Skin of body (tissue), 2 donors: ENCODE measurements around the gene NPHS2. TPM values are rescaled to one million over a fixed set of nuclear protein-coding genes. Genes with fewer than 3 reads are reported as not detected.
A peak's percentile ranks its signal among the peaks of the same experiment; 100 is the strongest.

Source experiments
- DNase-seq: peaks from one replicate; lab custom pipeline; 2025; lab: John Stamatoyannopoulos, UW
- total RNA-seq: library from RNA; depleted of rRNA; stranded (reverse); fragments of >200 nt; gene quantifications from one replicate; pipeline ENCODE4 v1.2.3, GENCODE V29; 2014

Gene NPHS2
- total RNA-seq, result not detected

DNA sequence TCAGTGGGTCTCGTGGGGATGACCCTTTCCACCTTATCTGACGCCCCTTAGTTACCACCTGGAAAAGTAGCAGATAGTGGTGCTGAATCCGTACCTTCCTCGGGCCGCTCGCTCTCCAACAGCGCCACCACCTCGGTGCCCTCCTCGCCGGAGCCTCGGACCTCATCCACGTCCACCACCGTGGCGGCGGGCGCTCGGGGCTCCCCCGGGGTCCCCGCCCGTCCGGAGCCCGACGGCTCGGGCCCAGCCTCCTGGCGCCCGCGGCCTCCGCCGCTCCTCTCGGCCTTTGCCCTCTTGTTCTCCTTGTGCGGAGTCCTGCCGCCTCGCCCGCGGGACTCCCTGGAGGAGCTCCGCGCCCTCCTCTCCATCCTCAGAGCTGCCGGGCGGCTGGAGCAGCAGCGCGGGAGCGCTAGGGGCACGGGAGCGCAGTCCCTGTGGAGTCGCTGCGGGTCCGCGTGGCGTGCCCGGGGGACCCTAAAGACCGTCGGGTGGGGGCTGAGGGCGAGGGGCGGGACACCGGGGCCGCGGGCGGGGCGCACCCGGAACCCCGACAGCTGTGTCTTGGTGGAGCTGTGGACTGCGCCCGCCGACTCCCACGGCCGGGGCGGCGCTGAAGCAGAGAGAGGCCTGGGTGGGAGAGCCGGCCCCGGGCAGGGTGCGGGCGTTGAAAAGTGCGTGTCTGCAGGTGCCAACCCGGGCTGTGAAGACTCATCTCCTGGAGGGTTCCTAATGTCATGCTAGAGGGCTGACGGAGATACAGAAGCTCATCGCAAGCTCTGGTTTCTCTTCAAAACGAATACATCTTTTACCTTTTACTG lies at the start of gene NPHS2:
NPHS2 (minus strand) TSS at position 452 of the 818 bp plus-strand sequence; CDS start at position 368, 84 bp downstream.
- no peak for DNase-seq

DNA sequence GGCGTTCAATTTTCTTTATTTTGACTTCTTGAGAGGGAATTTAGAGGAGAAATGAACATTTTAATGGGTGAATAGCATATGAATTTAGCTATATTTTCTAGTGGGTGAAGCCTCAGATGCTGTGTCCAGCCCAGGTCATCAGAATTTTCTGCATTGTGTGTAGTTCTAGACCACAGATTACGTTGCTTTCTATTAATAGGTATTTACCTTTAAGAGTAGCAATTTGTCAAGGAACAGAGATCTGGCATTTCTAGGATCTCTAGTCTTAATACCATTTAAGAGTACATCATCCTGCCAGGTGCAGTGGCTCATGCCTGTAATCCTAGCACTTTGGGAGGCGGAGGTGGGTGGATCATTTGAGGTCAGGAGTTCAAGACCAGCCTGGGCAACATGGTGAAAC lies 36.6 kb upstream of the NPHS2 start:
- DNase-seq, result no peak

DNA sequence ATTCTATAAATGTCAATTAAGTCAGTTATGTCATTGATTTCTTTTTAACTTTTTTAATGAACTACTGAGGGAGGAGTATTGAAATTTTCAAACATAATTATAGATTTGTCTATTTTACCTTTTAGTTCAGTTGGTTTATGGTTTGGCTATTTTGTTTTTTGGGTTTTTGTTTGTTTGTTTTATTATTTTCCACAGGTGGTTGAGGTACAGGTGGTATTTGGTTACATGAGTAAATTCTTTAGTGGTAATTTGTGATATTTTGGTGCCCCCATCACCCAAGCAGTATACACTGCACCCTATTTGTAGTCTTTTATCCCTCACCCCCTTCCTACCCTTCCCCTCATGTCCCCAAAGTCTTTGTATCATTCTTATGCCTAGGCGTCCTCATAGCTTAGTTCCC lies 25.3 kb upstream of the NPHS2 start:
- no peak for DNase-seq

DNA sequence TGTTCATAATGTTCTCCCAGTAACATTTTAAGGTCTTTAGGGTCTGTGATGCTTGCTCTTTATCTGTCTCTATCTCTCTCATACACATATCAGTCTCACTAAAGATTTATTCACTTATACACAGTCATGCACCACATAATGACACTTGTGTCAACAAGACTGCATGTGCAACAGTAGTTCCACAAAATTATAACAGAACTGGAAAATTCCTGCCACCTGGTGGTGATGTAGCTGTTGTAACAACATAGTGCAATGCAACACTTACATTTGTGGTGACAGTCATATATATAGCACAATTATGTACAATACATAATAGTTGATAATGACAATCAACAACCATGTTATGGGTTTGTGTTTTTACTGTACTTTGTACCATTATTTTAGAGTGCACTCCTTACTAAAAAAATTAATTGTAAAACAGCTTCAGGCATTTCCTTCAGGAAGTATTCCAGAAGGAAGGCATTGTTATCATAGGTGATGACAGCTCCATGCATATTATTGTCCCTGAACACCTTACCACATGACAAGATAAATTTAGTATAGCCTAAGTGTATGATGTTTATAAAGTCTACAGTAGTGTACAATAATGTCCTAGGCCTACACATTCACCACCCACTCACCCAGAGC lies 24.0 kb upstream of the NPHS2 start:
- no peak for DNase-seq

DNA sequence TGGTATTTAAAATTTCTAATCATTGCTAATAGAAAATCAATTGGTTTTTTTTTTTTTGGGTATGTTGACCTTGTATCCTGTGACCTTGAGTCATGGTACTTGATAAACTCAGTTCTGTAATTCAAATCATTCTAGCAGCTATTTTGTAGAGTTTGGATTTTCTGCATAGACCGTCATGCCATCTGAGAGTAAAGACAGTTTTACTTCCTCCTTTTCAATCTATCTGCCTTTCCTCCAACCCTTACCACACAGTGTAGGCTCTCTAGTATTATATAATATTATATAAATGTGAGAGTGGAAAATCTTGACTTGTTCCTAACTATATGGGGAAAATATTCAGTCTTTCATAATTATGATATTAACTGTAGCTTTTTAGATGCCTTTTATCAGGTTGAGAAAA lies 22.9 kb upstream of the NPHS2 start:
- no peak for DNase-seq

DNA sequence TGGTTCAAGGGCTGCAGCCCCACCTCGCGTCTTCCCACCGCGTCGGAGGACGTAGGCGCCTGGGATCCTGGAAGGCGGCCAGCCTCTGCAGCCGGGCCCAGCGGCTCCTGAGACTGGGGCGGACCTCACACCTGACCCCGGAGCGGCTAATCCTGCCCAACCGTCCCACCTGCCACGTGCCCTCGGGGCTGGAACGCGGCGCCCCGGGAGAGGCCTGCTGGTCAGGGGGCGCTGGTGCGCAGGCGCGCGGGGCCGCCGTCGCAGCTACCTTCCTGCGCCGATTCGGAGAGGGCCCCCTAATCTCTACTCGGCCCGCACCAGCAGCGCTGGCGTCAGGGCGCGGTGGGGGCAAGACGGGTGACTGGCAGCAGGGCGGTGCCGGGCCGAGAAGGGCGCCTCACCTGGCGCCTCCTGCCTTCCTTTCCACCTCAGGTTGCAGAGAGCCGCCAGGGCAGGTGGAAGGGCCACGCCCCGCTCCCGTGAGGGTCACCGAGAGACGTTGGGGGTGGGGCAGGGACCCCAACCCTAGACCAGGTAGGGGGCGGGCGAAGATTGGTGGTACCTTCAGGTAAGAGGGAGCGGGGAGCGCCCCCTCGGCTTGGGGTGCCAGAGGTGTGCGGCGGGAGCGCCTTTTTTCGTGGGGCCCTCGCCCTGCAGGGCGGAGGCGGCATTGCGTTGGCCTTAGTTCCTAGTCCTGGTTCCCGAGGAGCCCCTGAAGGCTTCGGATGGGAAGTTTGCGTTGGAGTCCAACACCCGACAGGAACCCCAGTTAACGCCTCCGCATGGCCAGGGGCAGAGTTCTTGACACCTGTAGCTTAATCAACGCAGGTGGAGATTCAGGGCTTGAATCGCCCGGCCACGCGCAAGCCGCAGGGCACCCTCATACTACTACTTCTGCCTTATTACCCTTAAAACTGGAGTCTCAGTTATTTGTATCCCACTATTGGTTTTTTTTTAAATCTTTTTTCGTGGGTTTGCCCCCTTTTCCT lies 16.1 kb upstream of the NPHS2 start, which contains the start of gene TDRD5:
TDRD5 (plus strand) TSS at position 241 of the 989 bp plus-strand sequence. CDS start 784 bp downstream, outside the sequence.
- DNase-seq, result no peak

DNA sequence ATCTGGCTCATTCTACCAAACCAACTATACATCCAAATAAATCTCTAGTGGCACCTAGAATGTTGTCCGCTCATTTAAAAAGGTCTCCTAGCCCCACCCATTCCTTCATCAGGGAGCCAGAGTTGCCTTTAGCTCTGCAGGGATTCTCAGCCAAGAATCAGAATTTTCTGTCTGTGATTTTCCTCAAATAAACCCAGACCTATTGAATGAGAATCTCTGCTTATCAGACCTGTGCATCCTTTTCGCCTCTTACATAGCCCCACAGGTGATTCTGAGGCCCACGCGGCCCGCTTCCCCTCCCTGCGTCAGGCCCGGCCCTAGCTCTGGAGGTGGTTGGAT lies 15.5 kb upstream of the NPHS2 start:
- no peak for DNase-seq

DNA sequence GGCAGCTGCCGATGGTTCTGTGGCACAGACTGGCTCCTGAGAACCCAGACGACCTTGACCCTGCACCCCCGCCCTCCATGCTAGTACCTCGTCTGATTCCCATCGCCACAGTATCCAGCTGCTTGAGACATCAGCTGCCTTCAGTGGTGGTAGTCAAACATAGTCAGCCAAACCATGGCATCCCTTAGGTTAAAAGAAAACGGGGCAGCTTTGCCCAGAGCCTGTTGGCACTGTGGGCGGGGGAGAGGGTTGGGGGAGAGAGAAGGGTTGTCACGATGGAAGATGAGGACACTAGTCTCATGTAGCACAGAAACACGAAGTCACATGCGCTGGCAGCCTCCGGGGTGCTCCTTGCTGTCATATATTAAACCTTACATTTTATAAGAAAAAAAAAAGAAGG lies 14.9 kb upstream of the NPHS2 start:
- DNase-seq, result no peak

DNA sequence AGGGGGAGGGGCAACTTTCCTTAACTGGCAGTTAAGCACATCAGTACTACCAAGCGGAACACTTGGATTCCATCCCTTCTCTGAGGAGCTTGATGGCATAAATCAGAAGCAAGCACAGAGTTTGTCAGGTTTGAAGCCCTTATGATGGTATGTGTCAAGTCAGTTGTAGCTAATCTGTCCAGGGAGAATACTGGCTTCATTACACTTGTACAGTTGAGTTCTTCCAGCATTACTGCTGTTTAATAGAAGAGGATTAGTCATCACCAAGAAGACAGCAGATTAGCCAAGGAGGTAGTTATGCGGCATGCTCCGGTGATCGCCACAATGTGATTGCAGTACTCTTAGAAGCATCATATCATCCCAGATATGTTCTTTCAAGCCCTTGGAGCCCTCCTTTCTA lies 13.8 kb upstream of the NPHS2 start:
- DNase-seq, result no peak

DNA sequence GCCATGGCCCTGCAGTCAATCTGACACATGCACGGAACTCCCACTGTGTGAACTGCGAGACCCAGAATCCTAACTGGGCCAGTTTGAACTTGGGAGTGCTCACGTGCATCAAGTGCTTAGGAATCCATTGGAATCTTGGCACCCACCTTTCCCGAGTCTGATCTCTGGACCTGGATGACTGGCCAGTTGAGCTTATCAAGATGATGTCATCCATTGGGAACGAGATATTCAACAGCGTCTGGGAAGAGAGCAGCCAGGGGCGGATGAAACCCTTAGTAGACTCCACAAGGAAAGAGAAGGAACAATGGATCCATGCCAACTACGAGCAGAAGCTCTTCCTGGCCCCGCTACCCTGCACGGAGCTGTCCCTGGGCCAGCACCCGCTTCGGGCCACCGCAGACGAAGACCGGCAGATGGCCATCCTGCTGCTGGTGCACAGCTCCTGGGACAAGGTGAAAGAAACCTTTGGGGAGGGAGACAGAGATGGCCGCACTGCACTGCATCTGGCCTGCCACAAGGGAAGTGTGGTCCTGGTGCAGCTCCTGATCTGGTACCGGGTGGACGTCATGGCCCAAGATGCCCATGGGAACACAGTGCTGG lies 12.8 kb upstream of the NPHS2 start:
- DNase-seq, result no peak

DNA sequence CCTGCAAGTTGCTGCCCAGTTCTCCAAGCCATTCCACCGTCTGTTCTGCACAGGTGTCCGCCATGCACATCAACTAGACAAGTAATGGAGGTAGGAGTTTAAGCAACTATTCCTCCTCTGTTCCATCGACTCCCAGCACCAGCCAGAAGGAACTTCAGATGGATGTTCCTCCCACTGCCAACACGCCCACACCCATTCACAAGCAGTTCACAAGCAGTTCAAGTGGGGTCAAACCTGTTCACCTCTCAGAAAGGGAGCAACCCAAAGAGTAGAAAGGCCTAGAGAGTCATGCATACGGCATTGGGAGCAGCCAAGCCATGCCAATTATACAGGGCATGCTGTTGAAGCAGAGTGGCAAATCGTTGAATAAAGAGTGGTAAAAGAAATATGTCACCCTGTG lies 11.6 kb upstream of the NPHS2 start:
- no peak for DNase-seq

DNA sequence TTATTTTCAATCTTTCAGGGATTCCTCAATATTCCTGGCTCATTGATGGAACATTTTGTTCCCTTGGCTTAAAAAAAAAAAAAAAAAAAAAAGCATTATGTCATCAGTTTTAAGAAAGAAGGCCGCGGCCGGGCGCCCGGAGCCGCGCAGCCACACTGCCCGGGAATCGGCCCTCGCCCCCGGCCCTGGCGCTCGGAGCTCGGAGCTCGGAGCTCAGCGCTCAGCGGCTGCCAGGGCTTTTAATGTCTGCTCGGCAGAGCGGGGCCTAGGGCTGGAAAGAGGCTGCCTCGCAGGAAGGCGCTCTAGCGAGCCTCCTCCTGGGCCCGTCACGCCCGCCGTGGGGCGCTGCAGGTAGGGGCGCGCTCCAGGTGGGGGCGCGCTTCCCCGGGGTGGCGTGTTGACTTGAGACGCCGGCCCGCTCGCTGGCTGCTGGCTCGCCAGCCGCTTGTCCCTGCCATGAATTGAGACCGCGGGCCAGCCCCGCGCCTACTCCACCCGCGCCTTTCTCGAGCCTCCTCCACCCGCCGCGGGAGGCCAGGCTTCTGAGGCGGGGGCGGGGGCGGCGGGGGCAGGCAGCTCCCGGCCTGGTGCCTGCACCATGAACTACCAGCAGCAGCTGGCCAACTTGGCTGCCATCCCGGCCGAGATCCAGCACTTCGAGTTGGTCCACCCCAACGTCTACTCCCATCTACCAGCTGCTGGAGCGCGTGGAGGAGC lies 10.5 kb upstream of the NPHS2 start:
- DNase-seq, result no peak

DNA sequence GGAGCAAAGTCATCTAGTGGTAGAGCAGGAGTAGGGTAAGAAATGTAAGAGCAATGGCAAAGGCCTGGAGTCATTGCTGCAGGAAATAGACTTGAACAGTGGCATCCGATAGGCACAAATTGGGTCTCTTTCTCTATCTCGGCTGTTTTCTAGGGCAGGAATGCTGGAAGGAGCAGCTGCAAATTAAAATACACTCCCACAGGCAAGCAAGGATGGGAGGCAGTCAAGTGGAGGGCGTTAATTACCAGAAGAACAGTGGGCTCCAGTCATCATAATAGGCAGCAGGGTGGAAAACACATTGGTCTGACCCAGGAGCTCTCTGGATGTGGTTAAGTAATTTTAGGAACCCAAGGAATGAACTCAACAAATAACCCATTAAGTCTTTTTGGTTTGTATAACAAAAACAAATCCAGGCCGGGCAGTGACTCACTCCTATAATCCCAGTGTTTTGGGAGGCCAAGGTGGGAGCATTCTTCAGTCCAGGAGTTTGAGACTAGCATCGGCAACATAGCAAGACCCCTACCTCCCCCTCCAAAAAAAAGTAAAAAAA lies 8.1 kb upstream of the NPHS2 start:
- no peak for DNase-seq

DNA sequence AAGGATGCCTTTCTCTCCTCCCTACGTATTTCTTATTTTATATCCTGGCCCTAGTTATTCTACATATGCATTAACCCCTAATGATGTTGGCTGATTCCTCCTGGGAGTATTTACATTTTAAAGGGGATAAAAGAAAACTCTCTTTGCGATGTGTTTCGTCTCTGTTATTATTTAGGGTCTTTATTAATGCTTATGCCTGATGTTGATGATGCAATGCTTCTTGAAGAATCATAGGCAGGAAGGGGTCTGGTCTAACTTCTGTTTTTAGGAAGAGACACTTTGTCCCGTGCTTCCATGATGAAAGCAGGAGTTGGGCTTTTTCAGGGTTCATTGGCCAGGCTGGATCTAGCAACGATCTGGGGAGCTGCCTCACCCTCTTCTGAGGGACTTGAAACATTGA lies 761 bp upstream of the NPHS2 start:
- DNase-seq, result no peak

DNA sequence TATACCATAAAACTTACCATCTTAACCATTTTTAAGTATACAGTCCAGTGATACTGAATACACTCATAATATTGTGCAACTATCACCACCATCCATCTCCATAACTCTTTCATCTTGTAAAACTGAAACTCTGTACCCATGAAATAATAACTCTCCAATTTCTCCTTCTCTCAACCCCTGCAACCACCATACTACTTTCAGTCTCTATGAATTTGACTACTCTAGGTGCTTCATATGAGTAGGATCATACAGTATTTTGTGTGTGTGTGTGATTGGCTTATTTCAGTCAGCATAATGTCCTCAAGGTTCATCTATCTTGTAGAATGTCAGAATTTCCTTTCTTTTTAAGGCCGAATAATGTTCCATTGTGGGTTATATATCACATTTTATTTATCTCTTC lies 17.7 kb downstream of the NPHS2 start:
- DNase-seq, result no peak

DNA sequence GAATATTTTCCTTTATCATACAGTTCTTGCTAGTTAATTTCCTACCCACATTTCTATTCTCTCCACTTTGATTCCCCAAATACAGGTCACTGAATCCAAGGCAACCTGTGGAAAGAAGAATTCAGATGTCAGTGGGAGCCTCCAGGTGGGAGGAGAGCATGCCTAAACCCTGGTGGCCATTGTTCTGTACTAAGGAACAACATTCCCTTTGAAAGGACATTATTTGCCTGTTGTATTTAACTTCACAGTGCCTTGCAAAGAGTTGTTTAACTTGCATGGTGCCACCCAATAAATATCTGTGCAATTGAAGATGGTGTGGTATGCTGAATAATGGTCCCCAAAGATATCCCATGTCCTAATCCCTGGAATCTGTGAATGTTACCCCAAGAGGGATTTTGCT lies 21.3 kb downstream of the NPHS2 start:
- DNase-seq, result no peak

DNA sequence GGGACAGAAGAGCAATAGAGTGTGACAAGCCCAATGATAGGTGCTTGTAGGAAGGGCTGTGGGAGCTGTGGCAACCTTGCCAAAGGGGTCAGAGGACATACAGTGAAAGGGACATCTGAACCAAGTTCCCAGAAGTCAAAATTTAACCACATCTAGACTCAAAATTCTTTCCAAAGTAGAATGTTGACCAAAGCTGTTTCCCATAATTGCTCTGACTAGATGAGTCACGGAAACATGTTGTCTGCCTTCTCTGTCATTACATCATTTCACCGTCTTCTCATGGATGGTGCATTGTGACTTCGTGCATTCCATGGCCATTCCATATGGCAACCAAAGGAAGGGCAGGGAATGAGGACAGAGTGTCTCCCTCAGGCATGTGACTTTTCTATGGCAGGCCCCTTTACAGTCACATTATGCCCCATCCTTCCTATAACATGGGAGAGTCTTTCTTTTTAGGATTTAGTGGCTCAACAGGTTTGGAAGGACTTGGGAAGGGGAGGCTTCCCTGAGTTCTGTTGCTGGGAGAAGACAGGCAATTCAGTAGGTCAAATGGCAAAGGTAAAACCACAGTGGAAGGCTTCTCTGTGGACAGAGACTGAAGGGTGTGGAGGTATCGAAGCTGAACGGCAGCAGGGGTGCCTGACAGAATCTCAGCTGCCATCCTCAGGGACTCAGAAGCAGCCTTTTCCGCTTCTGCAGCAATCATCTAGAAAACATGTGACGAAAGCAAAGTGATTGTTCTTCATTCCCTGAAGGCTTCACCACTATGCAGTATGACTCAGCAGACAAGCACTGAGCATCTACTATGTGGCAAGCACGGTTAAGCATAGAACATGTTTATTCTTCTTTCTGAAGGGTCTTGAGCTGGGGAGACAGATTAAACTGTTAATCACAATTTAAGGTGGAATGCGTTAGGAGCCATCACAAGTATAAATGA lies 24.7 kb downstream of the NPHS2 start:
- peak; percentile 27 for DNase-seq

DNA sequence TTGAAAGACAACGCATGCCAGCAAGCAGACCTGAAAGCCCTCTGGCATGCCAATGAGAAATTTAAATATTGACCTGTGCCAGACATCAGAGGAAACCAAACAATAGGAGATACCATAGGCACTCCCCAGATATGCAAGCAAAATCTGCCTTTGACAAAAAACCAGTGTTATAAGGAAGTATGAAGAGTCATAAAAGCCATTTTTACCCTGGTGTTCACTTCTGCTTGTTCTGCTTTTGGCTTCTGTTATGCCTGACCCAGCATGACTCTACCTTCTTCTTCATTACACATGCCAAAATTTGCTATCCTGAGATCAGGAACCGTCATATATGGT lies 26.4 kb downstream of the NPHS2 start:
- no peak for DNase-seq

DNA sequence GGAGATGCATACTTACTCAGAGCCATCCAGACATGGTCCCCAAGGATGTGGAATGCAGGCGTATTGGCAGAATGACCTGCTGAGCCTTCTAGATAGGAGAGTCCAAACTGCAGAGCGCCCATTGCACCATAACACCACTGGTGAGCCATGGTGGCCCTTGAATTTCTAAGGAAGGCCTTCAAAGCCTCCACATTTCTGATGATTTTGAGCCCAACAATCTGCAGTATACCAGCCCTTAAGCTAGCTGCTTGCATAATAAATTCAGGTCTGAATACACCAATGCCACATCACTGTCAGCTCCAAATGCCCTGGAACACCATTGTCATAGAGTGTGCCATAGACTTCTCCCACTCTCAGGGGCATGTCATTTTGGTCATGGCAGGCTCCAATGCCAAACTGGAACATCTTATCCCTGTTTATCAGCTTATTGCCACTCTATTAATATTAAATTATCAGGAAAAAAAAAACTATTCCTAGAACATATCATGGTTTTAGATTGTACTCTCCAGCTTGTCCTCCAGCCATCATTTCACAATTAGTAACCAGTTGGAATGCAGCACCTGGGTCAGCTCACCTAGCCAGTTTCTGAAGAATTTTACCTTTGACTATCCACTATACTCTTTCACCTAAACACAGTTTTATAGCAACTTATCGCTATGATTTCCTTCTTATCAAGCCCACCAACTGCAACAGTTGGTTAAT lies 26.9 kb downstream of the NPHS2 start:
- no peak for DNase-seq
